Kidney (tissue), 14 donors: ENCODE data around the gene BRI3. TPM values are rescaled to one million over a fixed set of nuclear protein-coding genes. Genes with fewer than 3 reads are reported as not detected.
A peak's percentile ranks its signal among the peaks of the same experiment; 100 is the strongest.

Experiments
- DNase-seq, 5 donors: peaks; one replicate each; pipeline ENCODE4 v3.0.0-alpha.2; 2013 to 2020
- FAIRE-seq: peaks from 2 replicates; lab custom pipeline; 2012; peaks lifted over from hg19 to GRCh38; lab: Jason Lieb, UNC
- H3K27ac ChIP-seq, 2 donors: one replicate each; pipeline ENCODE4 v1.7.0; 2013; ENCODE audit warnings: low read depth in 2 of 2, low read length in 2 of 2, inconsistent platforms in 1 of 2
- H3K27me3 ChIP-seq: one replicate; pipeline ENCODE4 v1.7.1; 2013; ENCODE audit warnings: low read length, inconsistent platforms; ENCODE audit not compliant: control insufficient read depth, insufficient read depth
- H3K36me3 ChIP-seq, 3 donors: one replicate each; pipeline versions ENCODE4 v1.7.0 to v1.7.1; 2013; ENCODE audit warnings: low read length in 3 of 3, control low read depth in 1 of 3, inconsistent platforms in 1 of 3; ENCODE audit not compliant: insufficient read depth in 3 of 3, control insufficient read depth in 2 of 3
- H3K4me1 ChIP-seq, 3 donors: one replicate each; pipeline versions ENCODE4 v1.7.0 to v1.7.1; 2013; ENCODE audit warnings: low read length in 3 of 3, inconsistent platforms in 1 of 3, low read depth in 1 of 3; ENCODE audit not compliant: control insufficient read depth in 2 of 3, insufficient read depth in 2 of 3
- H3K4me3 ChIP-seq, 3 donors: one replicate each; pipeline versions ENCODE4 v1.7.0 to v1.8.1; 2013; ENCODE audit warnings: low read length in 3 of 3, control low read depth in 1 of 3, inconsistent platforms in 1 of 3
- H3K9ac ChIP-seq, 3 donors: one replicate each; pipeline versions ENCODE4 v1.7.0 to v1.7.1; 2013; ENCODE audit warnings: low read length in 3 of 3, control low read depth in 1 of 3, inconsistent platforms in 1 of 3
- H3K9me3 ChIP-seq, 3 donors: one replicate each; pipeline versions ENCODE4 v1.7.0 to v1.7.1; 2013; ENCODE audit warnings: low read length in 3 of 3, control low read depth in 1 of 3, inconsistent platforms in 1 of 3; ENCODE audit not compliant: control insufficient read depth in 2 of 3, insufficient read depth in 1 of 3
- CTCF ChIP-seq: IDR thresholded peaks from 3 replicates; pipeline ENCODE4 v1.5.1; 2012; ENCODE audit warnings: mild to moderate bottlenecking, moderate library complexity, borderline replicate concordance; ENCODE audit not compliant: insufficient read depth; ENCODE audit errors: extremely low read depth
- intact Hi-C: fragments of 100-400 bp; cut with DNase I; formaldehyde crosslinking; loops from one replicate; pipeline ENCODE4 v1.11.1; 2022
- polyA plus RNA-seq: library from polyadenylated mRNA; stranded (reverse); fragments of 350-450 nt; fragmentation: Illumina TruSeq; extraction: RNeasy Lipid Tissue Mini Kit (QIAGEN cat#74804); gene quantifications from one replicate; pipeline ENCODE4 v1.2.3, GENCODE V29; 2014; ENCODE audit warnings: low read depth, low replicate concordance; ENCODE audit not compliant: insufficient read depth
- total RNA-seq: library from RNA; stranded (reverse); fragmentation: NEBNext Ultra II Directional; extraction: Animal tissue kit (Norgen Biotek cat#: 25700); gene quantifications from one replicate; pipeline ENCODE4 v1.2.1, GENCODE V29; 2021
- donor health status: control.
- donor health status: control.
- donor health status: control.
- donor health status: control.
- donor health status: control.
- donor health status: DM: yes; HTN: yes; CAD: no.
- donor health status: Normal renal cell carcinoma (clear cell type).

Gene BRI3
- total and polyA plus RNA-seq, 2 donors from 2014 or later, result 192 to 240 TPM

- Histone ChIP-seq H3K27ac (peak overlapping the region; percentile 92 to 93), H3K27me3 (no peaks in the 10 kb centered on the region), H3K36me3 (peaks cover 0 to 19% (median 2%) of the 10 kb centered on the region in 3 donors), H3K9me3 (no peaks in the 10 kb centered on the region), H3K9ac (peak overlapping the region in 1 of 3 donors; percentile 58), H3K4me1 (peaks cover 0 to 56% (median 34%) of the 10 kb centered on the region in 3 donors), H3K4me3 (no peak overlapping the region)
- intact Hi-C loops, result no loop called here
- peak in 2 of 5 donors; percentile 69 to 80 for DNase-seq
- FAIRE-seq, result no peak
- TF ChIP-seq CTCF, result no peak
Observed at GRCh38 chr7:98287486-98287959, 6.0 kb downstream of the BRI3 start.

- FAIRE-seq, result no peak
Observed at GRCh38 chr7:98288064-98288823, 6.8 kb downstream of the BRI3 start.

GRCh38 chr7:98289333-98289875 is 7.9 kb downstream of the BRI3 start:
- Histone ChIP-seq H3K9ac (no peak overlapping the region), H3K9me3 (no peaks in the 10 kb centered on the region), H3K27ac (peak overlapping the region in 1 of 2 donors; percentile 23), H3K27me3 (no peaks in the 10 kb centered on the region), H3K4me1 (peaks cover 0 to 43% (median 32%) of the 10 kb centered on the region in 3 donors), H3K36me3 (peaks cover 0 to 30% (median 10%) of the 10 kb centered on the region in 3 donors), H3K4me3 (no peak overlapping the region)
- TF ChIP-seq CTCF, result no peak
- FAIRE-seq (no peak), DNase-seq (no peak)
- intact Hi-C loops, result no loop called here

More at GRCh38 chr7:98288064-98288823, 6.8 kb downstream of the BRI3 start:
- Histone ChIP-seq H3K9ac (no peak overlapping the region), H3K36me3 (peaks cover 0 to 24% (median 5%) of the 10 kb centered on the region in 3 donors), H3K27ac (peak overlapping the region in 1 of 2 donors; percentile 65), H3K4me3 (no peak overlapping the region), H3K9me3 (no peaks in the 10 kb centered on the region), H3K27me3 (no peaks in the 10 kb centered on the region), H3K4me1 (peaks cover 0 to 53% (median 34%) of the 10 kb centered on the region in 3 donors)
- intact Hi-C loops, result no loop called here
- TF ChIP-seq CTCF, result no peak
- DNase-seq, result peak in 2 of 5 donors; percentile 44 to 66
